Measurements from ENCODE around the gene RFX5.
A peak's percentile ranks its signal among the peaks of the same experiment; 100 is the strongest.
"Not testable (repeated sequence)": the region's sequence is repeated elsewhere in the genome, so short reads cannot be mapped to it uniquely, and the experiment has no call there.

Gene RFX5

GRCh38 chr1:151346769-151347522 lies at the start of gene RFX5:
Gene RFX5 (minus strand): TSS chr1:151347252. CDS start chr1:151346320, 932 bp downstream.
- peak within 1 kb of the TSS; percentile 99 for H3K27ac Mint-ChIP-seq
- H3K9me3 Mint-ChIP-seq, result no peaks in the 10 kb centered on the region
- peak within 1 kb of the TSS; percentile 96 for H3K4me3 Mint-ChIP-seq
- H3K27me3 Mint-ChIP-seq, result no peaks in the 10 kb centered on the region
- peaks cover 42% of the 10 kb centered on the region for H3K4me1 Mint-ChIP-seq (ENCODE audit: low read depth)
- peaks cover 39% of the 10 kb centered on the region for H3K36me3 Mint-ChIP-seq (ENCODE audit: low read depth)

GRCh38 chr1:151396265-151396664 lies 49.2 kb upstream of the RFX5 start:
- peaks cover 15% of the 10 kb centered on the region for H3K36me3 Mint-ChIP-seq (ENCODE audit: low read depth)
- H3K27me3 Mint-ChIP-seq, H3K9me3 Mint-ChIP-seq, H3K4me3 Mint-ChIP-seq, H3K27ac Mint-ChIP-seq: not testable (repeated sequence)
- H3K4me1 Mint-ChIP-seq (ENCODE audit: low read depth), result peaks cover 18% of the 10 kb centered on the region

- peaks cover 4% of the 10 kb centered on the region for H3K27me3 Mint-ChIP-seq
- H3K9me3 Mint-ChIP-seq, result no peaks in the 10 kb centered on the region
- H3K27ac Mint-ChIP-seq, result no peak overlapping the region
- no peaks in the 10 kb centered on the region for H3K4me1 Mint-ChIP-seq (ENCODE audit: low read depth)
- H3K4me3 Mint-ChIP-seq, result no peak overlapping the region
- H3K36me3 Mint-ChIP-seq (ENCODE audit: low read depth), result no peaks in the 10 kb centered on the region
These were observed 46.5 kb upstream of the RFX5 start for GRCh38 chr1:151393583-151393982.

DNA sequence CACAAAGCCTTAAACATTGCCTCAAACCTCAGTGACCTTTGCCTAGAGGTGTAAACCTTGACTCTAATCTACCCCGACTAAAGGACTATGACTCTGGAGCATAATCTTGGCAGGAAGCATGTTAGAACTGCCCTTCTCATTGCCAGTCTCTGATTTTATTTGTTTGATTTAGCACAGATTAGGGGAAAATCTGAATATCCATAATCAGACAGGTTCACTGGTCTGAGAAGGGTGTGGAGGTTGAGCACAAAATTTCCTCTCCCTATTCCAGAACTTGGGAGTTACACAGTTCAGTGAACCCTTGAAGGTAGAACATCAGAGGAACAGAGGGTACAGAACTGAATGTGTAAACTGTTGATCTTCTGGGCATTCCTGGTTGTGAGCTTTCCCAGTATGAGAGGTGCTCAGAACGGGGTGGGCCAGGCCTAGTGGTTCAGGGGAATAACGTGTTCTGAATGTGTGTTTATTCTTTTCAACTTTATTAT lies 44.1 kb upstream of the RFX5 start:
- Mint-ChIP-seq H3K27me3 (peaks cover 4% of the 10 kb centered on the region), H3K9me3 (no peaks in the 10 kb centered on the region), H3K4me3 (no peak overlapping the region), H3K36me3 (ENCODE audit: low read depth) (no peaks in the 10 kb centered on the region), H3K27ac (no peak overlapping the region), H3K4me1 (ENCODE audit: low read depth) (no peaks in the 10 kb centered on the region)

GRCh38 chr1:151390221-151391078 lies 43.4 kb upstream of the RFX5 start:
- H3K4me1 Mint-ChIP-seq (ENCODE audit: low read depth); H3K27me3 Mint-ChIP-seq; H3K9me3 Mint-ChIP-seq; H3K36me3 Mint-ChIP-seq (ENCODE audit: low read depth); H3K4me3 Mint-ChIP-seq; H3K27ac Mint-ChIP-seq: not testable (repeated sequence)

DNA sequence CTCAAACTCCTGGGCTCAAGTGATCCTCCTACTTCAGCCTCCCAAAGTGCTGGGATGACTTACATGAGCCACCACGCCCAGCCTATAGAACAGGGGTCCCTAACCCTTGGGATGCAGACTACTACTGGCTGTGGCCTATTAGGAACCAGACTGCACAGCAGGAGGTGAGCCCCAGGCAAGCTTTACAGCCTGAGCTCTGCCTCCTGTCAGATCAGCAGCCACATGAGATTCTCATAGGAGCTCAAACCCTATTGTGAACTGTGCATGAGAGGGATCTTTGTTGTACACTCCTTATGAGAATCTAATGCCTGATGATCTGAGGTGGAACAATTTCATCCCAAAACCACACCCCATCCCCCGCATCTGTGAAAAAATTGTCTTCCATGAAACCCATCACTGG lies 39.0 kb upstream of the RFX5 start:
- Mint-ChIP-seq H3K27me3 (peaks cover 4% of the 10 kb centered on the region), H3K27ac (no peak overlapping the region), H3K9me3 (no peaks in the 10 kb centered on the region), H3K4me1 (ENCODE audit: low read depth) (no peaks in the 10 kb centered on the region), H3K4me3 (no peak overlapping the region), H3K36me3 (ENCODE audit: low read depth) (no peaks in the 10 kb centered on the region)

GRCh38 chr1:151384584-151384983 lies 37.5 kb upstream of the RFX5 start:
- H3K36me3 Mint-ChIP-seq (ENCODE audit: low read depth), result no peaks in the 10 kb centered on the region
- H3K4me3 Mint-ChIP-seq, result no peak overlapping the region
- H3K9me3 Mint-ChIP-seq, result no peaks in the 10 kb centered on the region
- H3K27ac Mint-ChIP-seq, result no peak overlapping the region
- H3K4me1 Mint-ChIP-seq (ENCODE audit: low read depth), result no peaks in the 10 kb centered on the region
- no peaks in the 10 kb centered on the region for H3K27me3 Mint-ChIP-seq

- no peaks in the 10 kb centered on the region for H3K9me3 Mint-ChIP-seq
- H3K36me3 Mint-ChIP-seq (ENCODE audit: low read depth), result no peaks in the 10 kb centered on the region
- no peak overlapping the region for H3K4me3 Mint-ChIP-seq
- no peaks in the 10 kb centered on the region for H3K4me1 Mint-ChIP-seq (ENCODE audit: low read depth)
- no peaks in the 10 kb centered on the region for H3K27me3 Mint-ChIP-seq
- H3K27ac Mint-ChIP-seq, result no peak overlapping the region
These were observed 30.3 kb upstream of the RFX5 start for GRCh38 chr1:151377150-151377884.

- H3K4me1 Mint-ChIP-seq (ENCODE audit: low read depth), result no peaks in the 10 kb centered on the region
- no peaks in the 10 kb centered on the region for H3K9me3 Mint-ChIP-seq
- no peaks in the 10 kb centered on the region for H3K27me3 Mint-ChIP-seq
- no peaks in the 10 kb centered on the region for H3K36me3 Mint-ChIP-seq (ENCODE audit: low read depth)
- no peak overlapping the region for H3K27ac Mint-ChIP-seq
- no peak overlapping the region for H3K4me3 Mint-ChIP-seq
These were observed 26.1 kb upstream of the RFX5 start for GRCh38 chr1:151373196-151373595.

DNA sequence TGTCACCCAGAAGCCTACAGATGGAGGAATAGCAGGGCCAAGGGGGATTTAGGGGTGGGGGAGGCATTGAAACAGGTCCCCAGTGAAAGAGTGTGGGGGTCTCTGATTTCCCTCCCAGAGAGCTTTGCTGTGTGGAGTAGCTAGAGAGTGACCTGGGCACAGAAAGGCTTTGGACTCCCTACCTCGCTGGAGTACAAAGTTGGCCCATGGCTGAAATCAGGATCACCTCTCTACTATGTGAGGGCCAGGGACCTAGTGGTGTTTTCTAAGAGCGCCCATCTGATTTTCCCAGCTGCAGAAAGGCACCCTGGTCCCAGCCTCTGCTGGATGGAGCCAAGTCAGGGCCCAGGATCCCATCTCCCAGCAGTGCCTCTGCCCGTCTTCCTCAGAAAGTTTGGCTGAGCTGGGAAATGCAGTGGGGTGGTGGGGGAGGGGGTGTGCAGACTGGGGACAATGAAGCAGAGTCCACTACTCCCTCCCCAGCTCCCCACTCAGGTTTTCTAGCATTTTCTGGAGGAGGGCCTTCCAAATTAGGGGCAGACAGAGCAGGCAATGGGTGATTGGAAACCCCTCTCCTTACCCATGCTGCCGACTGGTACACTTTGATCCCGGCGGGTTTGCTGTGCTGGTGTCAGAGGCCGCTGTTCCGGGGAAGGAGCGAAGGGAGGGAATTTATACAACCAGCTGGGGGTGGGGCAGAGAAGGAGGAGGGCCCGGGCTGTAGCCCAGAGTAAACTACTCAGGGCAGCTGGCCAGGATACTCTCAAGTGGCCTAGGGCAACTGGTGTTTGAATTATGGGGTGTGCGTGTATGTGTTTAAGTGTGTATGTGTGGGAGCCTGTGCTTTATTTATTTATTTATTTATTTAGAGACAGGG lies 25.2 kb upstream of the RFX5 start, which contains the start of gene SELENBP1:
Gene SELENBP1, minus strand, starts transcription at position 648 of the 877 bp plus-strand sequence. Its CDS starts 64 bp downstream, at position 584.
- Mint-ChIP-seq H3K9me3 (no peaks in the 10 kb centered on the region), H3K27ac (no peak within 1 kb of the TSS), H3K4me1 (ENCODE audit: low read depth) (no peaks in the 10 kb centered on the region), H3K27me3 (no peaks in the 10 kb centered on the region), H3K36me3 (ENCODE audit: low read depth) (no peaks in the 10 kb centered on the region), H3K4me3 (no peak within 1 kb of the TSS)

GRCh38 chr1:151371370-151372057 lies 24.5 kb upstream of the RFX5 start:
- Mint-ChIP-seq H3K36me3 (ENCODE audit: low read depth) (no peaks in the 10 kb centered on the region), H3K9me3 (no peaks in the 10 kb centered on the region), H3K4me3 (no peak overlapping the region), H3K4me1 (ENCODE audit: low read depth) (no peaks in the 10 kb centered on the region), H3K27ac (no peak overlapping the region), H3K27me3 (no peaks in the 10 kb centered on the region)

DNA sequence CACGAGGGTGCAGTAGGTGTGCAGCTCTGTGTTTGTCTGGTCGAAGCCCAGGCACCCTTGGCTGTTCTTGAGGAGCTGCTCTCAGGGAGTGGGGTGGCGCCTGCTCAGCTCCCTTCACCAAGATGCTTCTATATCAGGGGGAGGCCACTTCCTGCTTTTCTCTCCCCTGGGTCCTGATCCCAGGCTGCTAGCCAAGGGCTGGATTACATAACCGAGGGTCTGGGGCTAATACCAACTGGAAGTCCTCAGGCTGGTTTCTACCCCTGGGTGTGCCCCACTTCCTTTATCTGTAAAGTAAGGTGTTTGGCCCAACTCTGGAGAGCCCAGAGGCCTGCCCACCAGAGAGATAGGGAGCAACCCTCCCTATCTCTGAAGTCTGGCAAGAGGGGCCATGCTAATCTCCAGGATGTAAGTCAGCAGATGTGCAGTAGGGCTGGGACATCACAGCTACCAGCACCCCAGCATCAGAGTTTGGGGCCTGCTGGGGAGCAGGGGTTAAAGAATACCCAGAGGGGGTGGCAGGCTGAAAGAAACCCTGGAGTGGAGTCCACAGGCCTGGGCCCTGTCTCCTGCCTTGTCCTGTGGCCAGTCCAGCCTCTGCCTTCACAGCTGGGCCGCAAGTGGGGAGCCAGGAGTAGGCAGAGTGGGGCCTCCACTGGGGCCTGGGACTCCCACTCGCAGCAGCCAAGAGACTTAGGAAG lies 23.3 kb upstream of the RFX5 start:
- H3K9me3 Mint-ChIP-seq, result no peaks in the 10 kb centered on the region
- no peaks in the 10 kb centered on the region for H3K27me3 Mint-ChIP-seq
- H3K4me3 Mint-ChIP-seq, result no peak overlapping the region
- no peak overlapping the region for H3K27ac Mint-ChIP-seq
- no peaks in the 10 kb centered on the region for H3K4me1 Mint-ChIP-seq (ENCODE audit: low read depth)
- H3K36me3 Mint-ChIP-seq (ENCODE audit: low read depth), result no peaks in the 10 kb centered on the region

GRCh38 chr1:151369621-151370048 lies 22.6 kb upstream of the RFX5 start:
- H3K36me3 Mint-ChIP-seq (ENCODE audit: low read depth), result no peaks in the 10 kb centered on the region
- no peaks in the 10 kb centered on the region for H3K27me3 Mint-ChIP-seq
- H3K4me3 Mint-ChIP-seq, result no peak overlapping the region
- no peaks in the 10 kb centered on the region for H3K4me1 Mint-ChIP-seq (ENCODE audit: low read depth)
- H3K9me3 Mint-ChIP-seq, result no peaks in the 10 kb centered on the region
- no peak overlapping the region for H3K27ac Mint-ChIP-seq
